ENCODE measurements around the gene FAM107B.

The FAM107B gene

GRCh38 chr10:14485986-14486385 lies 288.7 kb downstream of the FAM107B start:
- TF ChIP-seq USF1 (IDR thresholded peaks at IDR 0.05) (no peak), TCF12 (IDR thresholded peaks at IDR 0.05; ENCODE audit: low read depth) (no peak), NFIC (IDR thresholded peaks at IDR 0.05) (no peak), RAD21 (IDR thresholded peaks at IDR 0.05; ENCODE audit: low read depth) (no peak), CREB1 (IDR thresholded peaks at IDR 0.05; ENCODE audit: low read depth) (no peak), CEBPB (IDR thresholded peaks at IDR 0.05) (no peak), TEAD4 (IDR thresholded peaks at IDR 0.05) (no peak), REST (IDR thresholded peaks at IDR 0.05; ENCODE audit: low read depth) (no peak), YY1 (IDR thresholded peaks at IDR 0.05; ENCODE audit: low read depth) (no peak), FOXM1 (IDR thresholded peaks at IDR 0.05; ENCODE audit: borderline replicate concordance, low read depth) (no peak), EP300 (IDR thresholded peaks at IDR 0.05; ENCODE audit: borderline replicate concordance) (no peak), MAX (IDR thresholded peaks at IDR 0.05) (no peak)

GRCh38 chr10:14483417-14483816 lies 291.3 kb downstream of the FAM107B start:
- no peak for TF ChIP-seq USF1 (IDR thresholded peaks at IDR 0.05)
- TF ChIP-seq RAD21 (IDR thresholded peaks at IDR 0.05; ENCODE audit: low read depth), result no peak
- TF ChIP-seq YY1 (IDR thresholded peaks at IDR 0.05; ENCODE audit: low read depth), result no peak
- no peak for TF ChIP-seq EGR1 (IDR thresholded peaks at IDR 0.05)
- no peak for TF ChIP-seq TCF12 (IDR thresholded peaks at IDR 0.05; ENCODE audit: low read depth)
- TF ChIP-seq TAF1 (IDR thresholded peaks at IDR 0.05; ENCODE audit: low read depth), result no peak
- no peak for TF ChIP-seq MAX (IDR thresholded peaks at IDR 0.05)
- no peak for TF ChIP-seq EP300 (IDR thresholded peaks at IDR 0.05; ENCODE audit: borderline replicate concordance)

- no peak for TF ChIP-seq MAX (IDR thresholded peaks at IDR 0.05)
- no peak for TF ChIP-seq TEAD4 (IDR thresholded peaks at IDR 0.05)
- TF ChIP-seq EP300 (IDR thresholded peaks at IDR 0.05; ENCODE audit: borderline replicate concordance), result no peak
- no peak for TF ChIP-seq FOXM1 (IDR thresholded peaks at IDR 0.05; ENCODE audit: borderline replicate concordance, low read depth)
- TF ChIP-seq YY1 (IDR thresholded peaks at IDR 0.05; ENCODE audit: low read depth), result no peak
- TF ChIP-seq CEBPB (IDR thresholded peaks at IDR 0.05), result no peak
- TF ChIP-seq ZBTB7A (IDR thresholded peaks at IDR 0.05; ENCODE audit: low read depth), result no peak
- TF ChIP-seq TCF12 (IDR thresholded peaks at IDR 0.05; ENCODE audit: low read depth), result no peak
- TF ChIP-seq REST (IDR thresholded peaks at IDR 0.05; ENCODE audit: low read depth), result no peak
Observed at GRCh38 chr10:14481752-14482151, 292.9 kb downstream of the FAM107B start.

GRCh38 chr10:14481014-14481413 lies 293.7 kb downstream of the FAM107B start:
- no peak for TF ChIP-seq RAD21 (IDR thresholded peaks at IDR 0.05; ENCODE audit: low read depth)
- no peak for TF ChIP-seq YY1 (IDR thresholded peaks at IDR 0.05; ENCODE audit: low read depth)
- no peak for TF ChIP-seq TCF12 (IDR thresholded peaks at IDR 0.05; ENCODE audit: low read depth)
- no peak for TF ChIP-seq EP300 (IDR thresholded peaks at IDR 0.05; ENCODE audit: borderline replicate concordance)
- no peak for TF ChIP-seq TAF1 (IDR thresholded peaks at IDR 0.05; ENCODE audit: low read depth)
- TF ChIP-seq MAX (IDR thresholded peaks at IDR 0.05), result no peak
- TF ChIP-seq USF1 (IDR thresholded peaks at IDR 0.05), result no peak
- TF ChIP-seq FOXM1 (IDR thresholded peaks at IDR 0.05; ENCODE audit: borderline replicate concordance, low read depth), result no peak
- no peak for TF ChIP-seq EGR1 (IDR thresholded peaks at IDR 0.05)
- TF ChIP-seq ZBTB7A (IDR thresholded peaks at IDR 0.05; ENCODE audit: low read depth), result no peak
- TF ChIP-seq CEBPB (IDR thresholded peaks at IDR 0.05), result no peak
- TF ChIP-seq NFIC (IDR thresholded peaks at IDR 0.05), result no peak
- TF ChIP-seq CREB1 (IDR thresholded peaks at IDR 0.05; ENCODE audit: low read depth), result no peak
- no peak for TF ChIP-seq TEAD4 (IDR thresholded peaks at IDR 0.05)
- no peak for TF ChIP-seq REST (IDR thresholded peaks at IDR 0.05; ENCODE audit: low read depth)
